Bone marrow (tissue), 2 donors: Measurements from ENCODE around the gene OR8B4.
"Not testable (repeated sequence)": the region's sequence is repeated elsewhere in the genome, so short reads cannot be mapped to it uniquely, and the experiment has no call there.

ENCODE experiments used
- DNase-seq, 2 donors: peaks; one replicate each; lab custom pipeline; 2025; lab: John Stamatoyannopoulos, UW

Gene OR8B4, protein sequence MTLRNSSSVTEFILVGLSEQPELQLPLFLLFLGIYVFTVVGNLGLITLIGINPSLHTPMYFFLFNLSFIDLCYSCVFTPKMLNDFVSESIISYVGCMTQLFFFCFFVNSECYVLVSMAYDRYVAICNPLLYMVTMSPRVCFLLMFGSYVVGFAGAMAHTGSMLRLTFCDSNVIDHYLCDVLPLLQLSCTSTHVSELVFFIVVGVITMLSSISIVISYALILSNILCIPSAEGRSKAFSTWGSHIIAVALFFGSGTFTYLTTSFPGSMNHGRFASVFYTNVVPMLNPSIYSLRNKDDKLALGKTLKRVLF

DNA sequence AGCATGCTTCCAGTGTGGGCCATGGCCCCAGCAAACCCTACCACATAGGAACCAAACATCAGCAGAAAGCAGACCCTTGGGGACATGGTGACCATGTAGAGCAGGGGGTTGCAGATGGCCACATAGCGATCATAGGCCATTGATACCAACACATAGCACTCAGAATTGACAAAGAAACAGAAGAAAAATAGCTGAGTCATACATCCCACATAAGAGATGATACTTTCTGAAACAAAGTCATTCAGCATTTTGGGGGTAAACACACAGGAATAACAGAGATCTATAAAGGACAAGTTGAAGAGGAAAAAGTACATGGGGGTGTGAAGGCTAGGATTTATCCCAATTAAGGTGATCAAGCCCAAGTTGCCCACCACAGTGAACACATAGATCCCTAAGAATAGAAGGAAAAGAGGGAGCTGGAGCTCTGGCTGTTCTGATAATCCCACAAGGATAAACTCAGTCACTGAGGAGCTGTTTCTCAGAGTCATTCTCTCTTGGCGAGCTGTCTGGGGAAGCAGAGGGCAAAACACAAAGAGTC, at the start of gene OR8B4:
Gene OR8B4, minus strand, starts transcription at position 488 of the 538 bp plus-strand sequence. Its CDS starts 0 bp downstream, at position 488.
- DNase-seq, result no peak

DNA sequence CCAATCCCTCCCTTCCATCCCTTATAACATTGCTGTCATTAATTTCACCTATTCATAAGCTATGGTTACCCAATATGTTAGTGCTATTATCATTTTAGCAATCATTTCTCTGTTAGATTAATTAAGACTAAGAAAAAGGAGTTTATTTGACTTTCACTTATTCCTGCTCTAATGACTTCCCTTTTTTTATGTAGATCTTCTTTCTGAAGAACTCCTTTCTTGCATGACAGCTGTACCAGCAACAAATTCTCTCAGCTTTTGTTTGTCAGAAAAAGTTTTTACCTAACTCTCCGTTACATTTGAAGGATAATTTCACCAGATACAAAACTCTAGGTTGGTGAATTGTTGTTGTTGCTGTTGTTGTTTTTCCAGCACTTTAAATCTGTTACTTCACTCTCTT, 49.4 kb upstream of the OR8B4 start:
- DNase-seq, result no peak

- no peak for DNase-seq
Observed at GRCh38 chr11:124473476-124473875, 48.8 kb upstream of the OR8B4 start.

DNA sequence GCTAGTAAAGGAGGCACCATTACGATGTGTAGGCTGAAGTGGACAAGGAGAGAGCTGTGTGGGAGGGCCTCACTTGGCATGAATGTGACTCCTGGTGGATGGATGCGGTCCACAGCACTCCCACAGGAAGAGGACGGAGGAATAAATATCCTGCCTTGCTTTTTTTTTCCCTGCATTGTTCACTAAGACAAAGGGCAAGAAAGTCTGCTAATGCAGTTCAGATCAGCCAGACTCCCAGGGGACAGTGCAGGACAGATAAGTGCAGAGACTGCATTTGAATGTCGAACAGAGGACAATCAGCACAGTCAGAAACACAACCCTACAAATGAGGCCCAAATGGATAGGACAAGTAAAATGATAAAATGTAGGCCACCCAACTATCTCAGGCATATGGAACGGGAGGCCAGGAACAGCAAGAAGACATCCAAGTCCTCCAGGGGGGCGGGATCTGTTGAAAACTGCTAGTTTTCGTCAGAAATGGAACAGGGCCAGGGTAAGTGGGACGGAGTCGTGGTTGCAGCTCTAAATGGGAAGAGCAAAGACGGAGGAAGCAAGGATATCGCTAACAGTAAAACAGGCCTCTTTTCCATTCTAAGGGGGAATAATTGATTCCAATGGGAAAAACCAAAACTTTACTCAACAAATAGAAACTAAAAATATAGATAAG, 46.0 kb upstream of the OR8B4 start:
- no peak for DNase-seq

- DNase-seq, result no peak
Observed at GRCh38 chr11:124467381-124467927, 42.8 kb upstream of the OR8B4 start.

DNA sequence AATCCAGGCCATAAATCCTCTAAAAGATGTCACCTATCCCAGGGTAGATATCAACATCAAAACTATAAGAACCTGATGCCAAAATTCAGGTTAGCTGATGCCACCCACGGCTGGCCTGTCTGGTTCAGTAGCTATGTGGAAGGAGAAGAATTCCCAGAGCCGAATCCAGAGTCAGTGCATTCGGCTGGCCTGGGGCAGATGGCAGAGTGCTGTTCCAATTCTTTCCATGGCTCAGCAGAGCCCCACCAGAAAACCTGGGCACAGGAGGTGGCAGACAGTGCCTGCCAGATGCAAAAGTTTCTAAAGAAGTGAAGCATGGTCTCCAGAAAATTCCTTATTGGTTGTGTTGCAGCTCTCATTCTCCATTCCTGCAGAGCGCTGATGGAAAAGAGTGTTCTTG, 40.7 kb upstream of the OR8B4 start:
- DNase-seq, result no peak

DNA sequence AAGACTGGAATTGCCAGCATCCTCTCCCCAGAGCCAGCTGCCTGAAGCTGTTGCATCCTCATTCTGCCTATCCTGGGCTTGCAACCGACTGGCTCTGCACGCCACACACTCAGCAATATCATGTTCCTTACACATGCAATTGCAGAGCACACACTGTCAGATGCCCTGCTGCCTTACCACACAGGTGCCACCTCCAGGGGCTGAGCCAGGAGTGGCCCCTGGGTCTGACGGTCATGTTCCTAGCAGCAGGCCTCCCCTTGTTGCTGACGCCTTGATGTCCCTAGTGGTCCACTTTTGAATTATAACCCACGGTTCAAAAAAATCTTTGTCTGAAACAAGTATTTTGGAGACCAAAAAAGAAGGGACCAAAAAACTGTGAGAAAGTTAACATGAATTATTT, 39.3 kb upstream of the OR8B4 start:
- DNase-seq, result no peak

- DNase-seq, result no peak
Observed at GRCh38 chr11:124463324-124463723, 38.7 kb upstream of the OR8B4 start.

DNA sequence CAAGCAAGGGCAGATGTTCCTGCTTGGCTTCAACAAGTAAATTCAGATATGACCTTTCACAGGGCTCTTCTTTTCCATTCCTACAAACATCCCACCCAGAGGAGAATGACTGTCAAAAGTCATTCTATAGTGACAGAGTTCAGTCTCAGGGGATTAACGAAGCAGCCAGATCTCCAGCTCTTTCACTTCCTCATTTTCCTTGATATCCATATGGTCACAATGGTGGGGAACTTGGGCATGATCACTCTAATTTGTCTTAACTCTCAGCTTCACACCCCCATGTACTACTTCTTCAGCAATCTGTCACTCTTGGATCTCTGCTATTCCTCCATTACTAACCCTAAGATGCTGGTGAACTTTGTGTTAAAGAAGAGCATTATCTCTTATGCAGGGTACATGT, 35.8 kb upstream of the OR8B4 start:
- no peak for DNase-seq

GRCh38 chr11:124459379-124459778, 34.7 kb upstream of the OR8B4 start:
- DNase-seq, result not testable (repeated sequence)

DNA sequence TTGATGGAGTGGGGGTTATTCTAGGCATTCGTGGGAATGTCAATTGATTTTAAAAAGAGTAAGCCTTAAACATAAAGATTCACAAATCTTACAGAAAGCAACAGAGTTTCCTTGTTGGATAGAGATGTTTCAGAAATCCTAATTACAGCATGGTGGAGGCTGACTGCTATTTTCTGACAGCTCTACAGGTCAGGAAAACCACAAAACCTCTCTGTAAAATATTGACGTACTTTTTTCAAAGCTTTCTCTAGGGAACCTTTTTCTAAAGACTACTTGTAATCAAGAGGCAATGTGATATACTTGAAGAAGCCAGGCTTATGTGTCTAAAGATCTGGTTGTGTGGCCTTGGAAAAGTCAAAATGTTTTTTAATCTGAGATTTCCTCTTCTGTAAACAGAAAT, 29.9 kb upstream of the OR8B4 start:
- DNase-seq, result no peak

DNA sequence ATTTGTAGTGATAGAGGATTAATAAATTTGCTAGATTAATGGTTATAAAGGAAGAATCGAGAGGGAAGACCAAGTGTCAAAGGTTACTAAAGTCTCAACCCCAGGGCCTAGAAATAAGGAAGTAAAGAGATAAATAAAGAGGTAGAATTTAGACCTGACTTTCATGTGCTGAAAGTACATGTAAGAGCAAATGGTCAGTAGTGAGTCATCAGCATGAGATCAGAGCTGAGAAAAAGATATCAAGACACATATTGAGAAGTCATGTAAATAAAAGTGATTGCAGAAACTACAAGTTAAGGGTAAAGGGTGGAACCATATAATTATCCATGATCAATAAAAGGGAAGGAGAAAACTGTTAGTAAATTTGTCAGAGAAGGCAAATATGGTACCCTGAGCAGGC, 22.2 kb upstream of the OR8B4 start:
- DNase-seq, result no peak

GRCh38 chr11:124445646-124446150, 21.0 kb upstream of the OR8B4 start, which contains the start of gene OR8B8:
Gene OR8B8, minus strand, starts transcription at chr11:124445696. Its CDS starts 4,611 bp downstream, at chr11:124441085.
- DNase-seq, result no peak

- DNase-seq, result no peak
Observed at GRCh38 chr11:124442847-124443246, 18.2 kb upstream of the OR8B4 start.

DNA sequence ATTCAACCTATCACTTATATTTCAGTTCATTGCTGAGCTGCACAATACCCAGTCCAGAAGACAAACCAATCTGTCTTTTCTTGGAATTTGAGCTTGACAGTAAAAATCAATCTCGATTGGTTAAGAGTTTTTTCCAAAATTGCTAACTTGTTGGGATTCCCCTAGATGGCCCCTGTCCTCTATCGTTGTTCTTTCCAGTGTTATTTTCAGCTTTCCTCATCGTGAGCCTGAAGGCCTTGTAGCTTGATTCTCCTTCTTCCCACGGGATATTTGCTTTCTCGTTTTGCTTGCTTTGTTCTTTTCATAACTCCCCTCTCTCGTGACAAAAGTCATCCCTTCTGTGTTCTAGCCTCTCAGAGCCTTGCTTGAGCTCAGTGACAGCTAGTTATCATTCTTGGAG, 17.8 kb upstream of the OR8B4 start:
- DNase-seq, result no peak

DNA sequence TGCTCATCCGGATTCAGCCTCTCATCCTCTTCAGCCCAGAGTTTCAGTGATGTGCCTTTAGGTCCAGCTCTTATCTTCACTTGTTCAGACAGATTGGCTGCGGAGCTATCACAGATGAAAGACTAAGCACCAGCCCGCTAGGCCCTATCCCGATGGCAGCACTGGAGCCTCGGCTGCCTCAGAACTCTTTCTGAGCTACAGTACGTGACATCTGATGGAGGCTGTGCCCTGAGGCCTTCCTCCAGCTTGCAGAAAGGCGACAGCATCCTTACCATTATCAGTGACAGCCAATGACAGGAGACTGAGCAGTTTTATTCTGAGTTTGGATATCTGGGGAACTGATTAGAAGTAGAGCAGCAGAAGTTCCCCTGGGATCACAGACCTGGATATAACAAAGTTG, 16.8 kb upstream of the OR8B4 start:
- DNase-seq, result no peak

DNA sequence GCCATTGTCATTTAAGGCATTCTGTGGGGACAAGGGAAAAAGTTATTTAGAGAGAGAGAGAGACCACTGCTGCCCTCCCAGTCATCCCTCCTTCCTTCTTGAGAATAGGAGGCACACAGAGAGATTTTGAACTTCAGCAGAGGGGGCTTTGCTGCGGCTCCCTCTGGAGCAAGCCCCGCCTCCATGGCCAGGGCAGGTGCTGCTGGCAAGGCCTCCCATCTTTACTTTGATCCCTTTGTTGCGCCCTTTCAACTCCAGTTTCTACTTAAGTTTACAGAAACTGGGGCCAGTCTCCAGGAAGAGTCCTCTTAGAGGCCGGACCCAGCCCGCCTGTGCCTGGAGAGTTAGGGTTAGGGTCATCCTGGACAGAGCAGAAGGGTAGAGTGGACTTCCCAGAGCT, 16.4 kb upstream of the OR8B4 start:
- no peak for DNase-seq

DNA sequence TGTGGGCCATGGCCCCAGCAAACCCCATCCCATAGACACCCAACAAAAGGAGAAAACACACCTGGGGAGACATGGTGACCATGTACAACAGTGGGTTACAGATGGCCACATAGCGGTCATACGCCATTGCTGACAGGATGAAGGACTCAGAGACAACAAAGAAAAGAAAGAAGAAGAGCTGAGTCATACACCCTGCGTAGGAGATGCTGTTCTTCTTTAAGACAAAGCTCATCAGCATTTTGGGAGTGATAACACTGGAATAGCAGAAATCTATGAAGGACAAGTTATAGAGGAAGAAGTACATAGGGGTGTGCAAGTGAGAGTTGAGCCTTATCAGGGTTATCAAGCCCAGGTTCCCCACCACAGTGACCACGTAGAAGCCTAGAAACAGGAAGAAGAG, 15.9 kb upstream of the OR8B4 start:
- no peak for DNase-seq

- no peak for DNase-seq
Observed at GRCh38 chr11:124434699-124435098, 10.0 kb upstream of the OR8B4 start.

DNA sequence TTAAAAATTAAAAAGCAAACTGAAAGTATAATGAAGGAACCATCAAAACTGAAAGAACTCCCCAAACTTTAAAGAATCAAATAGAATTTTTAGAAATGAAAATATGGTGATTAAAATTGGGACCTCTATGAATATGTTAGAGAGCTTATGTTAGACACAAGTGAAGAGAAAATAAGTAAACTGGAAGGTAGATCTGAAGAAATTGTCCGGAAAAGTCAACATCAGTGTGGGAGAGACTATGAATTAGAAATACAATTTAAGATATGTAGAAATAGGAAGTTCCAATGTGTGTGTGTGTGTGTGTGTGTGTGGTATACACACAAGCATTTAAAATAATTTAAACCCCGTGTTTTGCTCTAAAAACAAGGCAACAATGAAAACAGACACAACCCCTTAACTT, 4.9 kb upstream of the OR8B4 start:
- DNase-seq, result no peak

GRCh38 chr11:124421043-124421442, 3.6 kb downstream of the OR8B4 start:
- no peak for DNase-seq

DNA sequence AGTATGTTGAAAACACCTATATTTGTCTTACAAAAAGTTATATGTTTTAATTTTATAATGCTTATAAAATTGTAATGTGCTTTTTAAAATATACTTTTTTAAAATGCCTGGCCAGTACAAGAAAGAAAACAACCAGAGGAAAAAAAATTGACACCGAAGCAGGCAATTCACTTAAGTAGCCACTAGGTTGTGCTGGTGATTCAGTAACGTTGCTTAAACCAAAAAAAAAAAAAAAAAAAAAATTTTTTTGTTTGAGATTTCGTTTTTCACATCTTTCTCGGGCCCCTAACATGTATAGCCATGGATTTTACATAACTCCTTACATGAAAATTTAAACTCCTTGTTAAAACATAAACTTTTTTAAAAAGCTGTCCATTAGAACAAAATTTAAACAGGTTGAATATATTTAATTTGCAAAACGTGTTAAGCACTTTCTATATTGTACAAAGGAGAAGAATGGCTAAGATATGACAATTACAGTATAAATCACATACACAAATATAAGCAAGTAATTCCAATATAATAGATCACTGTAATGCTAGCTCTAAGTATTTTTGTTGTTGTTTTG, 9.2 kb downstream of the OR8B4 start:
- peak in 1 of 2 donors; percentile 62 for DNase-seq

DNA sequence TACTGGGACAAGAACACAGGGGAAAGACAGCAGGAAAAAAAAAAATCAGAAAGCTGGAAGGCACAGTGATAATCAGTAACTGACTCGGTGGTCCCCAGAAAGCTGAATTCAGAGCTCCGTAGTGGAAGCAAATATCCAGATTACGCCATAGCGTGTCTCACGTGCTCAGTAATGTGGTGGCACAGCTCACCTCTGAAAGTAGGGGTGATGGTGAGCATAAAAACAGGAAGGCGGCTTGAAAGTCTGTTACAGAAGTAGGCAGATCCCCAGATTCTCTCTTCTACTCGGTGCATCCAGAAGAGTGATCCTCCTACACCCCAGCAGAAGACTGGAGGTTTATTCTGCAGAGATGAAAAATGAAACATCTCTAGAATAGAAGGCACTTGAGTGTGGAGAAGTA, 14.8 kb downstream of the OR8B4 start:
- no peak for DNase-seq
